Activated CD8-positive, alpha-beta memory T cell treated with anti-CD3 and anti-CD28 coated beads for 1 hour (primary cell): Measurements from ENCODE around the gene GNAQ.
"Not testable (repeated sequence)": the region's sequence is repeated elsewhere in the genome, so short reads cannot be mapped to it uniquely, and the experiment has no call there.

ENCODE experiments used
- DNase-seq, 2 donors: peaks; one replicate each; pipeline ENCODE4 v3.0.0-alpha.2; 2020; ENCODE audit warnings: low read depth in 1 of 2; ENCODE audit errors: extremely low read depth in 1 of 2

Gene GNAQ

DNA sequence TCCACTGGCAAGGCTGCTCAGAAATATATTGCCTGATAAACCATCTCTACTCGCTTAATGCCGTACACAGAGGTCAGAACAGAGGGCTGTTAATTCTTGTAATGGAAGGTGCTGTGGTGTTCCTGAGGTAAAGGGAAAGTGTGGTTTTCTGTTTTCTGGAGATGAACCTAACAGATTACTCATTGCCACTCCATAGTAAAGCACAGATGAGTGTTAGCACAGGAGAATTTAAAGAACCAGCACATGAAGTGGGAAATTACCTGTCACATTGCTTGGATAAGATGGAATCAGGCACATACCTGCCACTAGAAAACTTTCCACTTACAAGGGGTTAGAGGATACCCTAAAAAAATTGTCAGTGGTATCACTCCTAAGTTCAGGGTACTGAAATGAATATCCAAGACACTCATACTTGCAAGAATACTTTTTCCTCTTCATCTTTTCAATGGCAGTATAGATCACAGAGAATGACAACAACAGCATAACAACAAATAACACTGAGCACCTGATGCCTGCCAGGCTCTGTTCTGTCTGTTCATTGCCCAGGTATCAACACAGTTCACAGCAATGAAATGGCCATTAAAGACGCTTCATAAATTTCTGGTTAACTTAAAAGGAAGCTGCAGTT, 230.6 kb downstream of the GNAQ start:
- no peak for DNase-seq

GRCh38 chr9:77798140-77798539, 233.5 kb downstream of the GNAQ start:
- DNase-seq: no peak

GRCh38 chr9:77794985-77795384, 236.6 kb downstream of the GNAQ start:
- no peak for DNase-seq

DNA sequence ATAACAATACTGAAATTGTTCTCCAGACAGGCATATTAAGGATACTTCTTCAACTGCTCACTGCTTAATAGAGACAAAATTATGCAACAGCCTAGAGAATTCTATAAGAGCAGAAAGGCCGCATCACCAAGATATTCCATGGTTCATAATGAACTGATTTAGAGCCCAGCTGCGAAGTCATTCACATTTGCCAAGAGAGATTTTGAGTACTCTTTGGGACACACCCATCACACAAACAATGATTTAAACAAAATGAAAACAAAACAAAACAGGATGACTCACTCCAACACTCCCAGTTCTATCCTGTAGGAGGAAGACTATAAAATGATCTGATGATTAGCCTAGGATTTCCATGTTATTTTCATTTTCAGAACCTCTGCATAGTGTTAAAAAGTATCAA, 237.8 kb downstream of the GNAQ start:
- no peak for DNase-seq

- no peak for DNase-seq
Measured at GRCh38 chr9:77789891-77790290, 241.7 kb downstream of the GNAQ start.

GRCh38 chr9:77785341-77785740, 246.3 kb downstream of the GNAQ start:
- no peak for DNase-seq

DNA sequence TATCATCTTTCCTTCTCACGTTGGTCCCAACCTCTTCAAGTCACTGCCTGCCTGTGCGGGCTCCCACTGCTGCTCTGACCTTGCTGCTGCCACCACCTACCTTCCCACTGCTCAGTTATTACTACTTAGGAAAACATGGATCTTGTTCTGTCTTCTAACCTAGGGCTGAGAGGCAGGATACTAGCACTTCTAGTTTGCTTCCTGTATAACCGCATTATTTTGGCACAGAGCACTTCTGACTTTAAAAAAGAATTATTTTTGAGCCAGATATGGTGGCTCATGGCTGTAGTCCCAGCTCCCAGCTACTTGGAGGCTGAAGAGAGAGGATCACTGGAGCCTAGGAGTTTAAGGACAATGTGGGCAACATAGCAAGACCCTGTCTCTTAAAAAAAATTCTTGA, 248.1 kb downstream of the GNAQ start:
- DNase-seq: no peak

GRCh38 chr9:77779010-77779409, 252.6 kb downstream of the GNAQ start:
- no peak for DNase-seq

- no peak for DNase-seq
Measured at GRCh38 chr9:77773381-77773780, 258.2 kb downstream of the GNAQ start.

- DNase-seq: no peak
Measured at GRCh38 chr9:77772646-77773045, 259.0 kb downstream of the GNAQ start.

- DNase-seq: no peak
Measured at GRCh38 chr9:77771171-77771570, 260.4 kb downstream of the GNAQ start.

DNA sequence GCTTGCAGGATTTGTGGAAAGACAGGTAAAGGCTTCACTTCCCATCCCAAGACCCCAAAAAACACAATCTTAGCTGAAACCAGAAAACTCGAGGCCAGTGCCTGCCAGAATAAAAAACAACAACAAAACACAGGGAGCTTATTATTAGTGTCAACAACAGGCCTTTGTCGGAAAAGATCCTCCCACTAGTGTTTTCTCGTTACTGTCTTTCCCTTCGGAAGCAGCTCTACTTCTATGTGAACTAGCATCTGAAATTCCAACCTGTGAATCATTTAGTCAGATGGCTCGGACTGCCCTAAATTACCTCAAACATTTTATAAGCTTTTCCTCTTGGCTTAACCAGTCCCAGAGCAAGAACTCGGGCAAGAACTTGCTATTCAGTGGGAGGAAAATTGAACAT, 261.3 kb downstream of the GNAQ start:
- no peak for DNase-seq

DNA sequence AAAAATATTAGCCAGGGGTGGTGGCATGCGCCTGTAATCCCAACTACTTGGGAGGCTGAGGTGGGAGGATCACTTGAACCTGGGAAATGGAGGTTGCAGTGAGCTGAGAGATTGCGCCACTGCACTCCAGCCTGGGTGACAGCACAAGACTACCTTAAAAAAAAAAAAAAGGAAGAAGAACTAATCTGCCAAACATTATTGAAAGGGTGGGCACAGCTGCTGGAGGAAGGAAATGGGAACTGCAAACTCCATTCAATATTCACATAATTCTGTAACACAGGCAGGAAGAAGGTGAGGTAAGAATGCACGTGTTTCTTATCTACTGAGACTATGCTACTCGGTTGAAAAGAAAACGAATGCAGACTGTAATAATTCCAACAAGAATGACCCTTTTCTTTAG, 262.4 kb downstream of the GNAQ start:
- no peak for DNase-seq

DNA sequence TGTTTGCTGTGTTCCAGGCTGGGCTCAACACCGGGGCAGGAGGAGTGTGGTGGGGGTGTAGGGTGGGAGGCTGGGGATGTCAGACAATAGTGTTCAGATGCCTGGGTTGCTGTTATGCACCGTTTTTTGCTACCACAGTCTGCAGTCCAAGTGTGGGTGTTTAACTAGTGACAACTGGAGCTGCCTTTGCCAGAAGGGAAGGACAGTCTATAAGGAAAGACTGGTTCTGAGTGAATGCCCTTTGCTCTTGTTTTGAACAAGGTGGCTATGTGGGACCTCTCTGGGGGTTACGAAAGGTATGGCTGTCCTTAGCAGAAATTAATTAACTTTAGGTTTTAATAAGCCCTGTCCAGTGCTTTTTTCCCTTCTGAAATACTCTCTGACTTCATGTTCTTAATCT, 265.0 kb downstream of the GNAQ start:
- DNase-seq: no peak

DNA sequence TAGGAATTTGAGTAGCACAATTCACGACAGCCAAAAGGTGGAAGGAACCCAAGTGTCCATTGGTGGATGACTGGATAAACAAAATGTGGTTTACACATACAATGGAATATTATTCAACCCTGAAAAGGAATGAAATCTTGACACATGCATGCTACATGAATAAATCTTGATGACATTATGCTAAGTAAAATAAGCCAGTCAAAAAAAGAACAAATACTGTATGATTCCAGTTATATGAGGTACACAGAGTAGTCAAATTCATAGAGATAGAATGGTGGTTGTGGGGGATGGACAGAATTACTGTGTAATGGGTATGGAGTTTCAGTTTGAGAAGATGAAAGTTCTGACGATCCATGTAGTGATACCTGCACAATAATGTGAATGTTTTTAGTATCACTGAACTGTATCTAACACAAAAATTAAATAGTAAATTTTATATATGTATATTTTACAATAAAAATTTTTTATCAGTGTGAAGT, 265.8 kb downstream of the GNAQ start:
- DNase-seq: no peak

- DNase-seq: no peak
Measured at GRCh38 chr9:77764894-77765780, 266.5 kb downstream of the GNAQ start.

GRCh38 chr9:77763566-77763965, 268.0 kb downstream of the GNAQ start:
- DNase-seq: no peak

GRCh38 chr9:77760919-77761318, 270.7 kb downstream of the GNAQ start:
- DNase-seq: not testable (repeated sequence)

DNA sequence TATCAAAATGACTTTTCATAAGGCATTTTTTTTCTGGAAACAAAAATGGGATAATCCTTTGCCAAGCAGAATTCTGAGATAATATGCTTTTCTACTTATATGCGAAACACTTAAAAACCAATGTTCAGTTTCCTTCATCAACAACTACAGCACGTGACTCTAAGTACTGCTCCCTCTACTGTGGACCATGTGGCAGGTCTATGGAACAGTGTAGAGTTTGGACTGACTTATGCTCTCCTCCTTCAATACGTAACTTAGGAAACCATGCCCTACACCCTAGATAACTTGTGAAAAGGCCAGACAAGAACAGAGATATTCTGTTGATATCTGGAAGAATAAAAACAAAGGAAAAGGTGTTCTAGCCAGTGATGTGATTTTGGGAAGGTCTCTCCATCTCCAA, 272.2 kb downstream of the GNAQ start:
- no peak for DNase-seq

- no peak for DNase-seq
Measured at GRCh38 chr9:77756449-77756848, 275.2 kb downstream of the GNAQ start.

- no peak for DNase-seq
Measured at GRCh38 chr9:77753180-77753579, 278.4 kb downstream of the GNAQ start.

GRCh38 chr9:77752554-77752953, 279.1 kb downstream of the GNAQ start:
- no peak for DNase-seq
